ENCODE data around the gene S1PR5.
"Not testable (repeated sequence)": the region's sequence is repeated elsewhere in the genome, so short reads cannot be mapped to it uniquely, and the experiment has no call there.

Gene S1PR5

DNA sequence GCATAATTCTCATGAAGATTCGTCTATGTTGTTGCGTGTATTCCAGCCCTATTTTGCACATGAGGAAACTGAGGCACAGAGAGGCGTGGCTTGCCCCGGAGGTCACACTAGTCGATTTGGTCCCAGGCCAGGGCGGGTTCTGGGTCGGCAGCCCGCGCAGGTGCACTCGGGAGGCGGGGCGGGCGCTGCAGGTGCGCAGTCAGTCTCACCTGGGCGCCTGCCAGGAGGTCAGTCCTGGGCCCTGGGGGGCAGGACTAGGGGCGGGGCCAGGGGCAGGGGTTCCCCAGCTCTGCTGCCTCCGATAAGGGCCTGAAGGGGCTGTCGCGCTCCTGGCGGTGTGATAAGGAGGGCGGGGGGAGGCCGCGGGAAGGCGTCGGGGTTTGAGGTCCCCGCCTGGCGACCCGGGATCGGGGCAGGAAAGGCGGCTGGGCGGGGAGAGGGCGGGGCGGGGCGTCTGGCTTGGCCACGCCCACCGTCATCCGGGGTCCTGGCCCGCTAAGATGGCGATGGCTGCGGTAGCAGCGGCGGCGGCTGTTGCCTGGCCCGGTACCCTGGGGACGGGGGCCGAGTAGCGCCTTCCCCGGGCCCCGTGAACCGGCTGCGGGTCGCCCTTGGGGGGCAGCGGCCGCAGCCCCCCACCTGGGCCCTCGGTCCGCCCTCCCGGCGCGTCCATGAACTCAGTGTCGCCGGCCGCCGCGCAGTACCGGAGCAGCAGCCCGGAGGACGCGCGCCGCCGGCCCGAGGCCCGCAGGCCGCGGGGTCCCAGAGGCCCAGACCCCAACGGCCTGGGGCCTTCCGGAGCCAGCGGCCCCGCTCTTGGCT lies 26.4 kb upstream of the S1PR5 start, which contains the start of gene ATG4D:
Gene ATG4D (plus strand): TSS at position 485 of the 822 bp plus-strand sequence. CDS start 187 bp downstream, at position 672.
- peak; percentile 54 to 87 (median 68) for DNase-seq

GRCh38 chr19:10543059-10543419 lies 25.8 kb upstream of the S1PR5 start:
- no peak for DNase-seq

DNA sequence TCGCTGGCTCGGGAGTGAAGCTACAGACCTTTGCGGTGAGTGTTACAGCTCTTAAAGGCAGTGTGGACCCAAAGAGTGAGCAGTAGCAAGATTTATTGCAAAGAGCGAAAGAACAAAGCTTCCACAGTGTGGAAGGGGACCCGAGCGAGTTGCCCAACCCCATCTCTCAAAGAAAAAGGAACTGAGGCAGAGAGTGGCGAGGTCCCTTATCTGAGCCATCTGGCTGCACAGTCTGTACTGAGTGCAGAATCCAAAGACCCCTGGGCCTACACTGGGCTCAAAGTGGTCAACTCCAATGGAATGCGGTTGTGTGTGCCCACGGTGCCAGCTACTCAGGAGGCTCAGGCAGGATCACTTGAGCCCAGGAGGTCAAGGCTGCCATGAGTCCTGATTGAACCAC lies 21.8 kb upstream of the S1PR5 start:
- not testable (repeated sequence) for DNase-seq

DNA sequence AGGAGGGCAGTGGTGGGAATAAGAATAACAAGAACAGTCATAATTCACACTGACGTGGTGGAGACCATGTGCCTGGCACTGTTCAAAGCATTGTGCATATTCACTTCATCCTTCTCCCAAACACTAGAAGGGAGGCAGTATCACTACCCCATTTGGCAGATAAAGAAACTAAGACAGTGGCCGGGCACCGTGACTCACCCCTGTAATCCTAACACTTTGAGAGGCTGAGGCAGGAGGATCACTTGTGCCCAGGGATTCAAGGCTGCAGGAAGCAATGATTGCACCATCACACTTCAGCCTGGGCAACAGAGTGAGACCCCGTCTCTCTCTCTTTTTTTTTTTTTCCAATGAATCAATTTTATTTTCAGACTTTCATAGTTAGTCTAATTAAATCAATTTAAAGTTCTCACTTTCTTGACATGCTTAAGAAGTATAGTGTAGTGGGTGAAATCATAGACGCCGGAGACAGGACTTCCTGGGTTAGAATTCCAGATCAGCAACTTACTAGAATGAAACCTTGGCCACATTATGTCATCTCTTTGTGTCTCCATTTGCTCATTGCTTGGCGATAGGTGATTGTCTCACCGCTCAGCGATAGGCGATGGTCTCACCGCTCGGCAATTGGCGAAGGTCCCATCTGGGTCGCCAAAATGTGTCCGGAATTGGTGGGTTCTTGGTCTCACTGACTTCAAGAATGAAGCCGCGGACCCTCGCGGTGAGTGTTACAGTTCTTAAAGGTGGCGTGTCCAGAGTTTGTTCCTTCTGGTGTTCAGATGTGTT lies 21.1 kb upstream of the S1PR5 start:
- no peak for DNase-seq

GRCh38 chr19:10537668-10538067 lies 20.4 kb upstream of the S1PR5 start:
- no peak for DNase-seq

GRCh38 chr19:10535613-10536012 lies 18.4 kb upstream of the S1PR5 start:
- DNase-seq, result no peak

- DNase-seq, result no peak
Observed at GRCh38 chr19:10533646-10534386, 16.6 kb upstream of the S1PR5 start.

- DNase-seq, result no peak
Observed at GRCh38 chr19:10532457-10532856, 15.2 kb upstream of the S1PR5 start.

GRCh38 chr19:10526887-10527286 lies 9.6 kb upstream of the S1PR5 start:
- DNase-seq, result not testable (repeated sequence)

- no peak for DNase-seq
Observed at GRCh38 chr19:10525636-10526035, 8.4 kb upstream of the S1PR5 start.

- no peak for DNase-seq
Observed at GRCh38 chr19:10523135-10523636, 5.9 kb upstream of the S1PR5 start.

DNA sequence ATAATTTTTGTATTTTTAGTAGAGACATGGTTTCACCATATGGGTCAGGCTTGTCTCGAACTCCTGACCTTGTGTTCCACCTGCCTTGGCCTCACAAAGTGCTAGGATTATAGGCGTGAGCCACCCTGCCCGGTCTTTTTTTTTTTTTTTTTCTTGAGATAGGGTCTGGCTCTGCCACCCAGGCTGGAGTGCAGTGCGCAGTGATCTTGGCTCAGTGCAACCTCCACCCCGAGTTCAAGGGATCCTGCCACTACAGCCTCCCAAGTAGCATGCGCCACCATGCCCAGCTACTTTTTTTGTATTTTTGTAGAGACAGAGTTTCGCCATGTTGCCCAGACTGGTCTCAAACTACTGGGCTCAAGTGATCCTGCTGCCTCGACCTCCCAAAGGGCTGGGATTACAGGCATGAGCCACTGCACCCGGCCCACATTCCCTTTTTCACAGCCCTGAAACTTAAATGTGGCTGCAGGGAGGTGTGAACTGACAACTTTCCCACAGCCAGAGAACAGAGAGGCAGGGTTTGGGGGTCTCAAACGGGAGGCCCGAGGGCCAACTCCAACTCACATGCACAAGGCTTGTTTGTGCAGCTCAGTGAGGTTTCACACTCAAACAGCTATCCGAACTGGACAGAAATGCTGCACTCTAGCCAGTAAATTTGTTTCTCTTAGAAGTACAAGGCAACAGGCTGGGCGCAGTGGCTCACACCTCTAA lies 4.4 kb upstream of the S1PR5 start:
- DNase-seq, result no peak

GRCh38 chr19:10520652-10521318 lies 3.5 kb upstream of the S1PR5 start:
- DNase-seq, result no peak

GRCh38 chr19:10519421-10519820 lies 2.2 kb upstream of the S1PR5 start:
- no peak for DNase-seq

DNA sequence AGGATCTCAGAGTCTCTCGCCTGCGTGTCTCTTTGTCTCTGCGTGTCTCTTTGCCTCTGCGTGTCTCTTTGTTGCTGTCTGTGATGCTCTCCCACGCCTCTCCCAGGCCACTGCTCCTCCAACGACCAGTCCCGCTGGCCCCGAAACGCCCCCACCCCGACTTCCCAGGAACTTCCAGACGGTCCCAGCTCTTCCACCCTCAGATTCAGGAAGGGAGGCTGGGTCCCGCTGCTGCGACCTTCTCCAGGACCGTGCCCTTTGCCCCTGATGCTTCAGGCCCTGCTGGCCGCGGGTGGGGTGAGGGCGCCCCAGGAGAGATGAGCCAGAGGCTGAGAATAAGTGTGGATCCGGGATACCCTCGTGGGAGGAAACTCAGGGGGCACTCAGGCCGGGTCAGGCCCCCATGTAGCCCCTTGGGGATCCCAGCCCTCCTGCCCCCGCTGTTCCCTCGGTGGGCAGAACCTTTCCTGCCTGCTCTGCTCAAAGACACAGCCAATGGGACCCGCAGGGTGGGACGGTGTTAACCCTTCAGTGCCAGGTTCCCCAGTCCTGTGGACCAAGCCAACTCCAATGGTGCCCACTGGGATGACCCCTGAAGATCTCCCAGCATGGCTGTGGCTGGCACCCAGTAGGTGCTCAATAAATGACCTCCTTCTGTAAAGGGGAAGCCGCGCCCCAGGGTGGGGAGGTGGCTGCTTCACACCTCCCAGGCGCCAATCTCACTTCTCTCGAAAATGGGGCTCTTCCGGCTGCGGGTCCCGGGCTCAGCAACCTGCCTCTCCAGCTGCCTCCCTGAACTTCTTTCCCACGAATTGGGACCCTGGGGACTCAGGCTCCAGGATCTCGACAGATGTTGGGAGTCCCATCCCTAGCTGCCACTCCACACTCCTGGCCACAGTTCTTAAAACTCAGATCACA lies 1.5 kb upstream of the S1PR5 start:
- no peak for DNase-seq

DNA sequence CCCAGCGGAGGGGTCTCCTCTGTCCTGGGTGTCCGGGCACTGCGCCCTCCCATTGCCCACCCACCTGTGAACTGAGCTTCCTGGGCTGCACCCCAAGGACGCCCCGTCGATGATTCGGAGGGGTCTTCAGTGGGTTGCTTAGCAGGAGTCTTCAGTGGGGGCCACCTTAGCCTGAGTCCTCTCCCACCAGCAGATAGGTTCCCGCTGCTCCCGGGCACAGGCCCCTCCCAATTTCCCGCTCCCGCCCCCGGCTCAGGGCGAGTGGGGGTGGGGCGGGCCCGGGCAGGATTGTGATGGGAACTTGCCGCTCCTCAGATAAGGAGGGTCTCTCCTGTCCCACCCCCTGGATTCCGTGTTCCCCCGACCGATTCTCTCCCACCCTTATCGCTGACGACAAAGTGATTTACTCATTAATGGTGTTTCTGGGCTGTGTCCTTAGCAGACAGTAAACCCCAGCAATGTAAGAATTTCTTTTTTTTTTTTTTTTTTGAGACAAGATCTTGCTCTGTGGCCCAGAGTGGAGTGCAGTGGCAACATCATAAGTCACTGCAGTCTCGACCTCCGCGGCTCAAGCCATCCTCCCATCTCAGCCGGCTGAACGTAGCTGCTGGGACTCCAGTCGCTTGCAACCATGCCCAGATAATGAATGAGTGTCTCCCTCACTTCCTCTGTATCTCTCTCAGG lies 655 bp upstream of the S1PR5 start:
- no peak for DNase-seq

DNA sequence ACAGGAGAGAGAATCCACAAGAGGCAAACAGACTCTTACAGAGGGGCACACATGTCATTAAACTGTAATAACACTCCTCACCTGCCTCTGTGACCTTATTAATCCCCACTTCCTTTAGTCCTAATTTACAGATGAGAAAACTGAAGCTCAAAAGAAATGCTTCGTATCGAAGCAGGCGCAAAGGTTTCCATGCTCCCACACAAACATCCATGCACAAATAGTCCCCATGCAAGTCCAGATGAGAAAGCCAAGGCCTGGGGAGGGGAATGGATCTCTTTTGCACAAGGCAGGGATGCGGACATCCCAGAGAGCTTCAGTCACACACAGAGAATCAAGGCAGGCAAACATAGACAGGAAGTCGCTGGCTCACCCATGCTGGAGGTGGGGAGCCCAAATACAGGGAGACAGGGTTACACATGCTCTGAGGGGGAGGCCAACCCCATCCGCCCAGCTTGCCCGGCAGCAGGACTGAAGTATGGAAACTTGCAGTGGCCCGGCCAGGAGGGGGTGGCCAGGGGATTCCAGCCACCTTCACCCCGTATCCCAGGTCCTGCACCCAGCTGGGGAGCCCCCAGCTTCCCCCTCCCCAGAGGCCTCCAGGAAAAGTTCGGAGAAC lies 468 bp downstream of the S1PR5 start:
- no peak for DNase-seq

GRCh38 chr19:10516064-10516385 lies 1.2 kb downstream of the S1PR5 start:
- no peak for DNase-seq

DNA sequence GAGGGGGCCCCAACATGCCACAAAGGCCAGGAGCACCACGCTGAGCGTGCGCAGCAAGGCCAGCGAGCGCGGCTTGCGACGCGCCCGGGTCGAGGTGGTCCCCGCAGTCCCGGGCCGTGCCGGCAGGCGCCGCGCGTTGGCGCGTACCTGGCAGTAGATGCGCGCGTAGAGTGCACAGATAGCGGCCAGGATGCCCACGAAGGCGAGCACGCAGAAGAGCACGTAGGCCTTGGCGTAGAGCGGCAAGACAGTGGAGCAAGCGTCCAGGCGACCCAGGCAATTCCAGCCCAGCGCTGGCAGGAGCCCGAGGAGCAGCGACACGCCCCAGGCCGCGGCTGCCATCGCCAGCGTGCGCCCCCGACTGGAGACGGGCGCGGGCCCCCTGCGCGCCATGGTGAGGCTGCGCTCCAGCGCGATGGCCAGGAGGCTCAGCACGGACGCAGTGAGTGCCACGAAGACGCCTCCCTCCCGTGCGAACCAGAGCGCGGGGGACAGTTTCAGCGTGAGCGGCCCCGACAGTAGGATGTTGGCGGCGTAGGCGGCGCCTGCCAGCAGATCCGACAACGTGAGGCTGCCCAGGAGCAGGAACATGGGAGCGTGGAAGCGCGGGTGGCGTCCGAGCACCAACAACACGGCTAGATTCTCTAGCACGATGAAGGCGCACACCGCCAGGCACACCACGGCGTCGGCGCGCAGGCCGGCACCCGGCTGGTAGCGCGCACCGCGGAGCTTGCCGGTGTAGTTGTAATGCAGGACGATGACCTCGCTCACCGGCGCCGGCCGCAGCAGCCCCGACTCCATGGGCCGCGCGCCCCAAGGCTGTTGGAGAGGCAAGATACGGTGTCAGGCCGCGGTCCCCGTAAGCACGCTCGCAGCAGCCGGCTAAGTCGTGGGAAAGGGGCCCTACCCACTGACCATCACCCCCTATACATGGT lies 2.8 kb downstream of the S1PR5 start:
- DNase-seq, result peak in 1 of 4 experiments; percentile 29
